ENCODE data around the gene KCNMA1. TPM values are rescaled to one million over a fixed set of nuclear protein-coding genes. Genes with fewer than 3 reads are reported as not detected.

KCNMA1 gene
- total and polyA plus RNA-seq, 9 of the 15 experiments (the other 6 are each of a cell fraction or from before 2014, with no cell fraction given): 0.01 to 0.95 (median 0.15) TPM; not detected in 4

GRCh38 chr10:77068272-77068671, 569.3 kb downstream of the KCNMA1 start (continued):
- TF ChIP-seq ZBTB40 (IDR thresholded peaks at IDR 0.05) (no peak), ZBTB40 (CRISPR knock-in tag; IDR thresholded peaks at IDR 0.05) (no peak), RFX5 (IDR thresholded peaks at IDR 0.05; ENCODE audit: low read depth, low read length) (no peak), HNRNPL (IDR thresholded peaks at IDR 0.05; ENCODE audit: low read depth, low read length) (no peak), SRSF7 (optimal IDR thresholded peaks at IDR 0.05; ENCODE audit: low read depth, low read length) (no peak), ATF3 (IDR thresholded peaks at IDR 0.05) (no peak), ATF3 (CRISPR knock-in tag; conservative IDR thresholded peaks at IDR 0.05) (no peak), EWSR1 (IDR thresholded peaks at IDR 0.05; ENCODE audit: borderline replicate concordance, low read depth, partially characterized antibody) (no peak), HMG20B (CRISPR knock-in tag; IDR thresholded peaks at IDR 0.05) (no peak), ZBTB7A (IDR thresholded peaks at IDR 0.05; ENCODE audit: borderline replicate concordance, control insufficient read depth, low read depth, low read length) (no peak), ZNF778 (CRISPR knock-in tag; IDR thresholded peaks at IDR 0.05) (no peak), RBM39 (optimal IDR thresholded peaks at IDR 0.05; ENCODE audit: low read depth, low read length) (no peak)
